Mesothelial cell of epicardium (in vitro differentiated cells): ENCODE data around the gene LMAN2. TPM values are rescaled to one million over a fixed set of nuclear protein-coding genes. Genes with fewer than 3 reads are reported as not detected.
"Not testable (repeated sequence)": the region's sequence is repeated elsewhere in the genome, so short reads cannot be mapped to it uniquely, and the experiment has no call there.

ENCODE experiments used
- DNase-seq, 2 experiments: peaks; one replicate each; pipeline ENCODE4 v3.0.0; 2021; ENCODE audit warnings: low spot score in 2 of 2; ENCODE audit not compliant: unreplicated experiment in 2 of 2
- H3K27ac Mint-ChIP-seq: 2 replicates; pipeline ENCODE4 v1.8.0; 2021; ENCODE audit warnings: mixed read lengths
- H3K27me3 Mint-ChIP-seq: 2 replicates; pipeline ENCODE4 v1.8.0; 2021; ENCODE audit warnings: low read depth, mixed read lengths
- H3K36me3 Mint-ChIP-seq: 2 replicates; pipeline ENCODE4 v1.8.0; 2021; ENCODE audit warnings: mixed read lengths
- H3K4me1 Mint-ChIP-seq: 2 replicates; pipeline ENCODE4 v1.8.0; 2021; ENCODE audit warnings: mixed read lengths
- H3K4me3 Mint-ChIP-seq: 2 replicates; pipeline ENCODE4 v1.8.0; 2021; ENCODE audit warnings: mild to moderate bottlenecking, moderate library complexity, mixed read lengths
- H3K9me3 Mint-ChIP-seq: 2 replicates; pipeline ENCODE4 v1.8.0; 2021; ENCODE audit warnings: mixed read lengths
- CTCF ChIP-seq: fragments of 200-600 bp; sonication (generic); IDR thresholded peaks from one replicate; pipeline ENCODE4 v1.5.0; 2021; ENCODE audit warnings: antibody characterized with exemption; ENCODE audit not compliant: unreplicated experiment
- total RNA-seq: library from RNA; stranded (reverse); gene quantifications from 3 replicates; pipeline ENCODE4 v1.2.1, GENCODE V29; 2021

LMAN2 gene
- total RNA-seq, 1 donor from 2014 or later: 85.4 TPM

GRCh38 chr5:177344891-177345290, 6.6 kb downstream of the LMAN2 start:
- H3K4me3 Mint-ChIP-seq: no peak overlapping the region
- no peaks in the 10 kb centered on the region for H3K9me3 Mint-ChIP-seq
- DNase-seq: no peak
- no peaks in the 10 kb centered on the region for H3K27me3 Mint-ChIP-seq
- peaks cover 21% of the 10 kb centered on the region for H3K36me3 Mint-ChIP-seq
- no peak for TF ChIP-seq CTCF
- H3K4me1 Mint-ChIP-seq: peaks cover 12% of the 10 kb centered on the region
- no peak overlapping the region for H3K27ac Mint-ChIP-seq

GRCh38 chr5:177343777-177344176, 7.7 kb downstream of the LMAN2 start:
- TF ChIP-seq CTCF: no peak
- no peaks in the 10 kb centered on the region for H3K9me3 Mint-ChIP-seq
- no peak overlapping the region for H3K27ac Mint-ChIP-seq
- H3K27me3 Mint-ChIP-seq: no peaks in the 10 kb centered on the region
- H3K4me1 Mint-ChIP-seq: peaks cover 2% of the 10 kb centered on the region
- H3K4me3 Mint-ChIP-seq: no peak overlapping the region
- DNase-seq: no peak
- H3K36me3 Mint-ChIP-seq: peaks cover 22% of the 10 kb centered on the region

- not testable (repeated sequence) for H3K4me1 Mint-ChIP-seq, DNase-seq, H3K27me3 Mint-ChIP-seq, H3K4me3 Mint-ChIP-seq, H3K9me3 Mint-ChIP-seq, H3K27ac Mint-ChIP-seq
- H3K36me3 Mint-ChIP-seq: peaks cover 22% of the 10 kb centered on the region
Measured at GRCh38 chr5:177343000-177343399, 8.5 kb downstream of the LMAN2 start.

GRCh38 chr5:177339107-177339638, 12.3 kb downstream of the LMAN2 start:
- H3K27me3 Mint-ChIP-seq: no peaks in the 10 kb centered on the region
- no peak for DNase-seq
- H3K36me3 Mint-ChIP-seq: peaks cover 27% of the 10 kb centered on the region
- H3K9me3 Mint-ChIP-seq: no peaks in the 10 kb centered on the region
- H3K4me1 Mint-ChIP-seq: no peaks in the 10 kb centered on the region
- no peak overlapping the region for H3K4me3 Mint-ChIP-seq
- H3K27ac Mint-ChIP-seq: no peak overlapping the region
- no peak for TF ChIP-seq CTCF

- TF ChIP-seq CTCF: no peak
- no peaks in the 10 kb centered on the region for H3K27me3 Mint-ChIP-seq
- H3K36me3 Mint-ChIP-seq: peaks cover 31% of the 10 kb centered on the region
- no peak overlapping the region for H3K4me3 Mint-ChIP-seq
- no peak overlapping the region for H3K27ac Mint-ChIP-seq
- H3K9me3 Mint-ChIP-seq: no peaks in the 10 kb centered on the region
- DNase-seq: no peak
- no peaks in the 10 kb centered on the region for H3K4me1 Mint-ChIP-seq
Measured at GRCh38 chr5:177338251-177339106, 13.0 kb downstream of the LMAN2 start.
